Nucleus accumbens (tissue), 56 donors: ENCODE results near the gene OR8J1.
"Not testable (repeated sequence)": the region's sequence is repeated elsewhere in the genome, so short reads cannot be mapped to it uniquely, and the experiment has no call there.

Experiments
- DNase-seq, 56 donors: peaks; one replicate each; lab custom pipeline; 2025; lab: John Stamatoyannopoulos, UW

OR8J1 gene, protein sequence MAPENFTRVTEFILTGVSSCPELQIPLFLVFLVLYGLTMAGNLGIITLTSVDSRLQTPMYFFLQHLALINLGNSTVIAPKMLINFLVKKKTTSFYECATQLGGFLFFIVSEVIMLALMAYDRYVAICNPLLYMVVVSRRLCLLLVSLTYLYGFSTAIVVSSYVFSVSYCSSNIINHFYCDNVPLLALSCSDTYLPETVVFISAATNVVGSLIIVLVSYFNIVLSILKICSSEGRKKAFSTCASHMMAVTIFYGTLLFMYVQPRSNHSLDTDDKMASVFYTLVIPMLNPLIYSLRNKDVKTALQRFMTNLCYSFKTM

DNA sequence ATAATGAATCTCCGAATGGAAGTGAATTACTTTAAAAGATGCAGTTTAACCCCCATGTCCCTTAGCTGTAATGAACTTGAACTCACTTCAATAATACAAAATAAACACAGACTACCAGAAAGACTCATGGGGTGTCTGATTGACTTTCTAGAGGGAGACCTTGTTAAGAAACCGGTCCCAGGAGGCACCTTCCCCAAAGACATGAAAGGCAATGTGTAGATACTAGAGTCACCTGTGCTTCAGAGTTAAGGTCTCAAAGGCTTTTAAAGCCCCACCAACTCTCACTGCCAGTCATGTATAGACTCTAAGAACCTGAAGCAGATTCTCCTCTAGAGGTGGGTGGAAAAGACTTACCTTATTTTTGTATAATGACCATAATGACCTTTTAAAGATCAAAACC, at the start of gene OR8J1:
Gene OR8J1 (plus strand): TSS at position 301 of the 400 bp plus-strand sequence. CDS start 5,956 bp downstream, outside the sequence.
- no peak for DNase-seq

DNA sequence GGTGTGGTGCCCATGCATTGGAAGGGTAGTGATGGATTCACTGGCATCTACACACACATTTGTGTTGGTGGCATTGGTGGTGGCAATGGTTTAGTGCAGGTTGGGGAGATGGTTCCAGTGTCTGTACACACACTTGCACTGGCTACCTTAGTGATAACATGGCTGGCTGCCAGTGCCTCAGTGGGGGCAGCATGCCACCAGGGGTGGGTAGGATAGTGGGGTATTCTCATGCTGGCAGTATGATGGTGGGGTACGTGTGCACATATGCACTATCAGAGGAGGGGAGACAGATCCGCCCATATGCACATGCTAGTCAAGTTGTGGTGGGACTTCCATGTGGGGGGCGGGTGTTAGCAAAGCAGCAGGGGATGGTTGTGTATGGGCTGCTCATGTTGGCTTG, 46.3 kb upstream of the OR8J1 start:
- DNase-seq, result no peak

DNA sequence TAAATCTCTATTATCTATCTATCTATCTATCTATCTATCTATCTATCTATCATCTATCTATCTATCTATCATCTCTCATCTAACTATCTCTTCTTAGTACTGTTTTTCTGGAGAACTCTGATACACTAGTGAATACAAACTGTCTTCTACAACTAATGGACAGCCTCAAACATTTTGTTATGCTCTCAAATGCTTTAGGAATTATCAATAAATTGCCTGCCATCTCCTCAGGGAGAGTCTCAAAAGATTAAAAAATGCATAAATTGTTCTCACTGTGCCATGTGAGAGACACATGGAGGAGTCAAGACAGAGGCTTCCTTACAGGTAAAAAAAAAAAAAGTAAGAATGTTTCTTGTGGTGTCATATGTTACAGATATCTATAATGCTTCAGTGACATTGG, 39.2 kb upstream of the OR8J1 start, which contains the start of gene OR8K3:
Gene OR8K3 (plus strand): TSS at position 301 of the 400 bp plus-strand sequence. CDS start 3,163 bp downstream, outside the sequence.
- DNase-seq, result no peak

DNA sequence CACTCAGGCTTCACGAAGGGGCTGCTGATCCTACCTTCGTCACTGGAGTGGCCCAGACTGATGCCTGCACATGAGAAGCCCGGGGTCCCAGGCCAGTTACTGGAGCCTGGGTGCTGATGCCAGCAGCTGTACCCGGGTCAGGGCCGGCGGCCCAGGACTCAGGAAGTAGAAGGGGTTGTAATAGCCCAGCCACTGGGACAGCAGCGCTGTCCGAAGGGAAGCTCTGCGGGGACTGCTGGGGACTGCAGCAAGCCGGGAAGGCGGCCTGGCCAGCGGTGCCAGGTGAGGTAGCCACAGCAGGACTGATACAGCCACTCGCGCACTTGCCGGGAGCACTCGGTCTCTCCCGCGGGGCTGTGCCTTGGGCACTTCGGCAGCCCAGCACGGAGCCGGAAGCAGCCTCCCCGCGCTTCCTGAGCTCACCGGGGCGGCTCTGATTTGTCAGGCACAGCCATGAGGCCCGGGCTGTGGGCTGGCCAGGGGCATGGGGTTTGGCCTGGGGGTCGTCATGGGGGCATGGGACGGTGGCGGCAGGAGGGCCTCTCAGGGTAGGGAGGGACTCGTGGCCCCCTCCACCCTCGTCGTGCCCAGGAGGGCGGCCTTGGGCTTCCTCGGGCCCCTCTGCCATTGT, 22.1 kb upstream of the OR8J1 start:
- DNase-seq, result no peak

DNA sequence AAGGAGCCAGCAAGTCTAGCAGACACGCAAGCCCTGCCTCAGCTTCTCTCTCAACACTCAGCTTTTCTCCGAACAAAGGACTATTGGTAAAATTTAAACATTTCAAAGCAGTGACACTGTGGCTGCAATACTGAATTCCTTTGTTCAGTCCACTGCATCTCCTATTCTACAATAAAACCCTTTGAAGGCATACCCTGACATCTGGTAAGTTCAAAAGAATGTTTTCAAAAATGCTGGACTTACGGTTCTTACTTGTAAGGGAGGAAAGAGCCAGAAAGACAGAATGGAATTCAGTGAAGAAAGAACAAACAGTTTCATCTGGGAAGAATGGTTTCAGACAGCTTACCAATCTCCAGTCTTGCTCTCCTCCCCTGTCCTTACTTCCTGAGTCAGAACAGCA, 20.9 kb upstream of the OR8J1 start:
- no peak for DNase-seq

DNA sequence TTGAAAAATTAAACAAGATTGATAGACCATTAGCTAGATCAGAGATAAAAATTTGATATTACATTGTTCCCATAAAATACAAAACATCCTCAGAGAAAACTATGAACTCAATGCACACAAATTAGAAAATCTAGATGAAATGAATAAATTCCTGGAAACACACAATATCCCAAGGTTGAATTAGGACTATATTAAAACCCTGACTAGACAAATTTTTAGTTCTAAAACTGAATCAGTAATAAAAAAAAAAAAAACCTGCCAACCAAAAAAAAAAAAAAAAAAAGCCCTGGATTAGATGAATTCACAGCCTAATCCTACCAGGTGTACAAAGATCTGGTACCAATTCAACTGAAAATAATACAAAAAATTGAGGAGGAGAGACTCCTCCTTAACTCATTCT, 13.8 kb upstream of the OR8J1 start:
- no peak for DNase-seq

DNA sequence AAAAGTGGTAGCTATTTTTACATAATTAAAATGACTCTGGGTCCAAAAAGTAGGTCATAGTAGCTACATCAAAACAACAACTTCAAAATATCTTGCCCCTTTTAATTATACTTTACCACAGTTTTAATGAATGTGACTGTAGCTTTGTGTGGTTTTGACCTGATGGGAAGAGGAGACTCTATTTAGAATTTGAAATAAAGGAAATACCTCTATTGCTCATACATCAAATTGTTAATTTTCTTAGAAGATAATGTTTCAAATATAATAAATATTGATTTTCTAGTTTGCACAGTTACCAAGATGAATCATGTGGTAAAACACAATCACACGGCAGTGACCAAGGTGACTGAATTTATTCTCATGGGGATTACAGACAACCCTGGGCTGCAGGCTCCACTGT, 8.4 kb upstream of the OR8J1 start, which contains the start of gene OR8K1:
Gene OR8K1 (plus strand): TSS at position 301 of the 400 bp plus-strand sequence. CDS start 0 bp downstream, at position 301.
- no peak for DNase-seq

DNA sequence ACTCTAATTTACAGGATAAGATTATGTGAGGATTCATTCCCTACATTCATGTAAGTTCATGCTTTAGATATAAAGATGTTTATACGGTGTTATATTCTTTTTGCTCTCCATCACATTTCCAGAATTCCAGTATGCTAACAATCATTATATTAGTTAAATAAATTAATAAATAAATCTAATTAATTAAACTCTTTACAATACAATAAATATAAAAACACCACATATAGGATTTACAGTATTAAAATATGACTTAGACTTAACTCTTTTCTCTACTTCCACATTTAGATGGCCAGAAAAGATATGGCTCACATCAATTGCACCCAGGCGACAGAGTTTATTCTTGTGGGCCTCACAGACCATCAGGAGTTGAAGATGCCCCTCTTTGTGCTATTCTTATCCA, 21.2 kb downstream of the OR8J1 start, which contains the start of gene OR8U1:
Gene OR8U1 (plus strand): TSS at position 301 of the 400 bp plus-strand sequence. CDS start 0 bp downstream, at position 301.
- DNase-seq, result no peak

DNA sequence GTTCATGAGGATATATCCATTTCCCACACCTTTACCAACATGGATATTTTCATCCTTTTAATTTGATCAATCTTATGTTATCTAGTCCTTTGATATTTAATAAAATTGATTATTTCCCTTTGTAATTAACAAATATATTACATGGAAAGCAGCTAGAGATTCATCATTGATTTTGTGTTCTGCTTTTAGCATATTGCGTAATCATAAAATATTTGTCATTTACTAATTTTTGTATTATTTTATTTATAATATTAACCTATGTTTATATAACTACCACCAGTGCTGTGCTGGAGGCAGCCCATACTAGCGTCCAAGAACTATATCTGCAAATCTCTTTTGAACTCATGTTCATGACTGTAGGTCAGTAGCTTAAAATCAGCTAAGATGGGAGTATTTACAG, 26.0 kb downstream of the OR8J1 start:
- DNase-seq, result no peak

DNA sequence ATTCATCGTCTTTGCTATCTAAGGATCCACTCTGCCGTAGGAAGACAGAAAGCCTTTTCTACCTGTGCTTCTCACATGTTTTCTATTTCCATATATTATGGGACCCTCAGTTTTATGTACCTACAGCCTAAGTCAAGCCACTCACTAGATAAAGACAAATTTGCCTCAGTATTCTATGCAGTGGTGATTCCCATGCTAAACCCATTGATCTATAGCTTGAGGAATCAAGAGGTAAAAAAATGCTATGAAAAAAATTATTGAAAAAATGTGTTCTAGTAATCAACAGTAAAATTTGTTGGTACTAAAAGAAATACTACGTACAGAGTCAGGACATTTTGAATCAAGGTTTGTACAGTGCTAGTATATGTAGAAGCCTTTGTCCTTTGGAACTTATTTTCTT, 40.3 kb downstream of the OR8J1 start:
- DNase-seq, result no peak

DNA sequence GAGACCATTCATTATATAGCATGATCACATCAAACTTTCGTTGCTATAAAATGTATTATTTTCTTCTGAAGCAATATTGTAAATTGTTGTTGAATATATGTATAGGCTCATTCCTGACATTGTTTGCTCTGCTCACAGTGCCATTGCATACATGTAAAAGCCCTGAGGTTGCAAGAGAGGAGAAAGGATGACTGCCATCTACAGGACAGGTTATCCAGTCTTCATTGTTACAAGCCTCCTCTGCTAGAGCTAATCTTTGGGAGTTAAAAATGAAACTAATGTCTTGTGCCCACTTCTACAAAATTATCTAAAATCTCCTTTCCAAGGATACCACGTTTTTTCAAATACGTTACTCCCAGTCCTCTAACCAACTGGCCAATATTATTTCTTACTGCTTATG, 42.0 kb downstream of the OR8J1 start:
- DNase-seq, result no peak

DNA sequence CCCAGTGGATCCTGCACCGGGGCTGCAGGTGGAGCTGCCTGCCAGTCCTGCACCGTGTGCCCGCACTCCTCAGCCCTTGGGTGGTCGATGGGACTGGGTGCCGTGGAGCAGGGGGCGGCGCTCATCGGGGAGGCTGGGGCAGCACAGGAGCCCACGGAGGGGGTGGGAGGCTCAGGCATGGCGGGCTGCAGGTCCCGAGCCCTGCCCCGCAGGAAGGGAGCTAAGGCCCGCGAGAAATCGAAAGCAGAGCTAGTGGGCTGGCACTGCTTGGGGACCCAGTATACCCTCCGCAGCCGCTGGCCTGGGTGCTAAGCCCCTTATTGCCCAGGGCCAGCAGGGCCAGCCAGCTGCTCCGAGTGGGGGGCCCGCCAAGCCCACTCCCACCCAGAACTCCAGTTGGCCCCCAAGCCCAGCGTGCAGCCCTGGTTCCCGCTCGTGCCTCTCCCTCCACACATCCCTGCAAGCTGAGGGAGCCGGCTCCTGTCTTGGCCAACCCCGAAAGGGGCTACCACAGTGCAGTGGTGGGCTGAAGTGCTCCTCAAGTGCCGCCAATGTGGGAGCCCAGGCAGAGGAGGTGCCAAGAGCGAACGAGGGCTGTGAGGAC, 47.9 kb downstream of the OR8J1 start:
- DNase-seq, result not testable (repeated sequence)

DNA sequence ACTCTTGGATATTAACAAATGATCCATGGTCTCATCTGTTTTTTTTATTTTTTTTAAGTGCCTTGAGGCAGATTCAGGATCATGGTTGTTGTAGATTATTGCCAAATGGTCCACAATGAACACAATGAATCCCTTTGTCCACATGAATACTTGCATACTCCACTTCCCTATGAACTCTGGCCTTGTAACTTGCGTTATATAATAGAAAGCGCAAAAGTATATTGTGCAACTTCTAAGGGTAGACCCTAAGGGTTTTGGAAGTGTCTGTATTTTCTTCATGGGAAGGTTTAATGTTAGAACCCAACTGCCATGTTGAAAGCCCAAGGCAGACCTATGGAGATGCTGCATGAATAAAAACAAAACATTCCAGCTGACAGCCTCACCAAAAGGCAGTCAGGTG, 50.3 kb downstream of the OR8J1 start:
- DNase-seq, result no peak

DNA sequence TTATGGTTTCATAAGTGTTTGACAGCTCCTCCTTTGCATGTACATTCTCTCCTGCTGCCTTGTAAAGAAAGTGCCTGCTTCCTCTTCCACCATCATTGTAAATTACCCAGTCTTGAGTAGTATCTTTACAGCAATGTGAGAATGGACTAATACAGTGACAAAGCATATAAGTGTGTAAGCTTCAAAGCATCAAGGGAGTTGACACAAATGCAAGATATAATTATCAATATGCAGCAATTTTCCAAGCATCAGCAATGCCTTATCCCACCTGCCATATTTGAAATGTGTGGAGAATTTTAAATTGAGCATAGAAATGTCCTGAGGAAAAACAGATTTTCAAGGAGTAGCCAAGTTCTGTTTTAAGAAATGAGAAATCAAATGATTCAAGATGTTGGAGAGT, 56.7 kb downstream of the OR8J1 start:
- no peak for DNase-seq
